ENCODE results near the gene UBAC2.
"Not testable (repeated sequence)": the region's sequence is repeated elsewhere in the genome, so short reads cannot be mapped to it uniquely, and the experiment has no call there.

UBAC2 gene

GRCh38 chr13:99230991-99231390, 30.3 kb downstream of the UBAC2 start:
- TF ChIP-seq ZFX (IDR thresholded peaks at IDR 0.05) (no peak), CTCF (conservative IDR thresholded peaks at IDR 0.05) (no peak)
- H3K27ac ChIP-seq, result no peak overlapping the region

- TF ChIP-seq ZFX (IDR thresholded peaks at IDR 0.05) (no peak), CTCF (conservative IDR thresholded peaks at IDR 0.05) (no peak)
- H3K27ac ChIP-seq, result no peak overlapping the region
These were observed 31.1 kb downstream of the UBAC2 start for GRCh38 chr13:99231721-99232120.

- no peak for TF ChIP-seq CTCF (conservative IDR thresholded peaks at IDR 0.05)
- TF ChIP-seq ZFX (IDR thresholded peaks at IDR 0.05), result no peak
- H3K27ac ChIP-seq, result no peak overlapping the region
These were observed 37.5 kb downstream of the UBAC2 start for GRCh38 chr13:99237981-99238662.

GRCh38 chr13:99246100-99246499, 45.4 kb downstream of the UBAC2 start:
- no peak overlapping the region for H3K27ac ChIP-seq
- no peak for TF ChIP-seq CTCF (conservative IDR thresholded peaks at IDR 0.05)
- TF ChIP-seq ZFX (IDR thresholded peaks at IDR 0.05), result no peak

GRCh38 chr13:99249178-99249577, 48.5 kb downstream of the UBAC2 start:
- not testable (repeated sequence) for H3K27ac ChIP-seq

GRCh38 chr13:99249606-99250005, 49.0 kb downstream of the UBAC2 start:
- not testable (repeated sequence) for H3K27ac ChIP-seq

GRCh38 chr13:99250982-99251825, 50.5 kb downstream of the UBAC2 start:
- TF ChIP-seq ZFX (IDR thresholded peaks at IDR 0.05), result no peak
- no peak for TF ChIP-seq CTCF (conservative IDR thresholded peaks at IDR 0.05)
- no peak overlapping the region for H3K27ac ChIP-seq

- TF ChIP-seq CTCF (conservative IDR thresholded peaks at IDR 0.05), result no peak
- TF ChIP-seq ZFX (IDR thresholded peaks at IDR 0.05), result no peak
- H3K27ac ChIP-seq, result no peak overlapping the region
These were observed 51.3 kb downstream of the UBAC2 start for GRCh38 chr13:99251921-99252320.
